Keratinocyte (primary cell): ENCODE results near the gene CLRN2. TPM values are rescaled to one million over a fixed set of nuclear protein-coding genes. Genes with fewer than 3 reads are reported as not detected.

Source experiments
- DNase-seq: peaks from one replicate; pipeline ENCODE4 v3.0.0-alpha.2; 2011; ENCODE audit warnings: low read depth, missing footprints, low spot score
- FAIRE-seq: peaks from 2 replicates; lab custom pipeline; 2011; peaks lifted over from hg19 to GRCh38; lab: Jason Lieb, UNC
- H2AFZ ChIP-seq: 2 replicates; pipeline ENCODE4 v1.6.0; 2012; ENCODE audit warnings: low read length, control low read depth, inconsistent platforms; ENCODE audit not compliant: control insufficient read depth
- H3K27ac ChIP-seq: 2 replicates; pipeline ENCODE4 v1.5.1; 2011; ENCODE audit warnings: low read length; ENCODE audit not compliant: control insufficient read depth, insufficient read depth
- H3K27me3 ChIP-seq: 3 replicates; pipeline ENCODE4 v1.6.0; 2011; ENCODE audit warnings: low read length; ENCODE audit not compliant: control insufficient read depth, insufficient read depth; ENCODE audit errors: extremely low read depth
- H3K36me3 ChIP-seq, 2 experiments: 2 replicates in 1 of 2; 3 replicates in 1 of 2; pipeline ENCODE4 v1.5.1; 2011; ENCODE audit warnings: low read length in 2 of 2, mild to moderate bottlenecking in 1 of 2; ENCODE audit not compliant: control insufficient read depth in 2 of 2, insufficient read depth in 2 of 2; ENCODE audit errors: extremely low read depth in 1 of 2
- H3K4me1 ChIP-seq: 3 replicates; pipeline ENCODE4 v1.5.1; 2011; ENCODE audit warnings: low read length; ENCODE audit not compliant: control insufficient read depth, insufficient read depth; ENCODE audit errors: extremely low read depth
- H3K4me2 ChIP-seq: 3 replicates; pipeline ENCODE4 v1.6.0; 2011; ENCODE audit warnings: low read depth, low read length; ENCODE audit not compliant: control insufficient read depth, insufficient read depth; ENCODE audit errors: extremely low read depth
- H3K4me3 ChIP-seq, 3 experiments: fragments of 200-600 bp in 1 of 3; sonication (generic) in 1 of 3; 2 replicates in 2 of 3; 3 replicates in 1 of 3; pipeline ENCODE4 v1.5.1; 2011 to 2016; ENCODE audit warnings: low read length in 3 of 3, mild to moderate bottlenecking in 3 of 3, control low read depth in 2 of 3, inconsistent platforms in 1 of 3, low read depth in 1 of 3, mixed read lengths in 1 of 3, mixed run types in 1 of 3, moderate library complexity in 1 of 3; ENCODE audit not compliant: control insufficient read depth in 2 of 3, insufficient read depth in 2 of 3; ENCODE audit errors: extremely low read depth in 1 of 3
- H3K79me2 ChIP-seq: 2 replicates; pipeline ENCODE4 v1.6.0; 2012; ENCODE audit warnings: low read length; ENCODE audit not compliant: control insufficient read depth, insufficient read depth
- H3K9ac ChIP-seq: 3 replicates; pipeline ENCODE4 v1.6.0; 2011; ENCODE audit warnings: low read length; ENCODE audit not compliant: control insufficient read depth, insufficient read depth; ENCODE audit errors: extremely low read depth
- H3K9me1 ChIP-seq: 3 replicates; pipeline ENCODE4 v1.6.0; 2011; ENCODE audit warnings: low read length; ENCODE audit not compliant: control insufficient read depth, insufficient read depth; ENCODE audit errors: extremely low read depth
- H3K9me3 ChIP-seq: 2 replicates; pipeline ENCODE4 v1.5.1; 2012; ENCODE audit warnings: low read depth, low read length; ENCODE audit not compliant: control insufficient read depth
- H4K20me1 ChIP-seq: 3 replicates; pipeline ENCODE4 v1.6.0; 2011; ENCODE audit warnings: low read length; ENCODE audit not compliant: control insufficient read depth, insufficient read depth; ENCODE audit errors: extremely low read depth
- CTCF ChIP-seq, 3 experiments: IDR thresholded peaks in 1 of 3; conservative IDR thresholded peaks in 1 of 3; optimal IDR thresholded peaks in 1 of 3; 2 replicates in 2 of 3; 3 replicates in 1 of 3; pipeline versions ENCODE3 to v1.5.1; 2011; ENCODE audit warnings: low read length in 3 of 3, mild to moderate bottlenecking in 3 of 3, moderate library complexity in 2 of 3, control low read depth in 1 of 3, inconsistent platforms in 1 of 3; ENCODE audit not compliant: insufficient read depth in 2 of 3; ENCODE audit errors: extremely low read depth in 1 of 3
- EZH2 ChIP-seq: IDR thresholded peaks from one replicate; pipeline ENCODE4 v1.6.1; 2012; ENCODE audit warnings: inconsistent platforms, mild to moderate bottlenecking, low read length, moderate library complexity
- dilution Hi-C: fragments of 300-500 bp; cut with MboI; formaldehyde crosslinking; loops from one replicate; pipeline ENCODE4 v1.7.0; 2020; ENCODE audit warnings: low sequenced_read_pairs; ENCODE audit not compliant: extremely low pct_ligation_motif_present
- polyA plus RNA-seq, 5 experiments: library from polyadenylated mRNA; depleted of rRNA in 3 of 5; stranded (reverse) in 3 of 5; stranded (forward) in 1 of 5; unstranded in 1 of 5; fragments of >200 nt; gene quantifications; 1 replicate in 1 of 5; 2 replicates in 3 of 5; 3 replicates in 1 of 5; pipeline versions ENCODE4 v1.2.1 to v1.2.3, GENCODE V29; 2011 to 2012; ENCODE audit warnings: missing spikeins in 2 of 5, low read depth in 1 of 5, low replicate concordance in 1 of 5

The CLRN2 gene
- polyA plus RNA-seq, 1 donor (not counting 4 experiments of a cell fraction or from before 2014, with no cell fraction given) = not detected

GRCh38 chr4:17476853-17477252, 38.1 kb upstream of the CLRN2 start:
- Histone ChIP-seq H3K27ac (no peak overlapping the region), H3K79me2 (no peaks in the 10 kb centered on the region), H4K20me1 (no peaks in the 10 kb centered on the region), H3K36me3 (no peaks in the 10 kb centered on the region), H3K4me2 (no peak overlapping the region), H2AFZ (no peak overlapping the region), H3K27me3 (no peaks in the 10 kb centered on the region), H3K9ac (no peak overlapping the region), H3K4me1 (no peaks in the 10 kb centered on the region), H3K4me3 (no peak overlapping the region), H3K9me3 (no peaks in the 10 kb centered on the region), H3K9me1 (no peaks in the 10 kb centered on the region)
- no peak for DNase-seq
- dilution Hi-C loops = no loop called here
- TF ChIP-seq EZH2 (no peak), CTCF (optimal IDR thresholded peaks at IDR 0.05 in 1 of 3, IDR thresholded peaks at IDR 0.05 in 1 of 3, conservative IDR thresholded peaks at IDR 0.05 in 1 of 3; ENCODE audit: extremely low read depth in 1 of 3, insufficient read depth in 2 of 3, low read length in 3 of 3) (no peak)
- FAIRE-seq = no peak

- Histone ChIP-seq H4K20me1 (no peaks in the 10 kb centered on the region), H3K4me1 (no peaks in the 10 kb centered on the region), H3K9me3 (no peaks in the 10 kb centered on the region), H3K9ac (no peak overlapping the region), H3K4me2 (no peak overlapping the region), H3K79me2 (no peaks in the 10 kb centered on the region), H3K9me1 (no peaks in the 10 kb centered on the region), H3K27ac (no peak overlapping the region), H3K36me3 (no peaks in the 10 kb centered on the region), H2AFZ (no peak overlapping the region), H3K4me3 (no peak overlapping the region), H3K27me3 (no peaks in the 10 kb centered on the region)
- DNase-seq = no peak
- FAIRE-seq = no peak
- dilution Hi-C loops = no loop called here
- no peak for TF ChIP-seq EZH2
- TF ChIP-seq CTCF (optimal IDR thresholded peaks at IDR 0.05 in 1 of 3, IDR thresholded peaks at IDR 0.05 in 1 of 3, conservative IDR thresholded peaks at IDR 0.05 in 1 of 3; ENCODE audit: extremely low read depth in 1 of 3, insufficient read depth in 2 of 3, low read length in 3 of 3) = no peak
These were observed 37.0 kb upstream of the CLRN2 start for GRCh38 chr4:17477774-17478472.
